Loucy (cell line): Measurements from ENCODE around the gene HK1.

ENCODE experiments used
- H2AFZ ChIP-seq: fragments of 200-600 bp; sonication (generic); 2 replicates; pipeline ENCODE4 v1.6.0; 2016; ENCODE audit warnings: antibody characterized with exemption, mild to moderate bottlenecking, low read length, moderate library complexity
- H3F3A ChIP-seq: fragments of 200-600 bp; 2 replicates; pipeline ENCODE4 v1.6.0; 2016; ENCODE audit warnings: antibody characterized with exemption, low read depth, mild to moderate bottlenecking
- H3K27me3 ChIP-seq: fragments of 200-600 bp; sonication (generic); 2 replicates; pipeline ENCODE4 v1.6.1; 2014; ENCODE audit warnings: low read length, mild to moderate bottlenecking; ENCODE audit not compliant: insufficient read depth, poor library complexity, severe bottlenecking
- H3K36me3 ChIP-seq: fragments of 200-600 bp; sonication (generic); 2 replicates; pipeline ENCODE4 v1.6.1; 2016; ENCODE audit warnings: low read length; ENCODE audit not compliant: insufficient read depth
- H3K4me1 ChIP-seq: fragments of 200-600 bp; sonication (generic); 2 replicates; pipeline ENCODE4 v1.5.1; 2014; ENCODE audit warnings: low read length, mild to moderate bottlenecking; ENCODE audit not compliant: insufficient read depth, poor library complexity, severe bottlenecking
- H3K4me2 ChIP-seq: fragments of 200-600 bp; sonication (generic); 2 replicates; pipeline ENCODE4 v1.6.0; 2014; ENCODE audit warnings: antibody characterized with exemption, low read length, low read depth, mild to moderate bottlenecking; ENCODE audit not compliant: poor library complexity, severe bottlenecking
- H3K4me3 ChIP-seq: fragments of 200-600 bp; sonication (generic); 2 replicates; pipeline ENCODE4 v1.5.1; 2014; ENCODE audit warnings: low read length, mild to moderate bottlenecking, mixed read lengths; ENCODE audit not compliant: poor library complexity, severe bottlenecking
- H3K79me2 ChIP-seq: fragments of 200-600 bp; sonication (generic); 2 replicates; pipeline ENCODE4 v1.6.1; 2014; ENCODE audit warnings: low read length; ENCODE audit not compliant: insufficient read depth
- H3K9ac ChIP-seq: fragments of 200-600 bp; sonication (generic); 2 replicates; pipeline ENCODE4 v1.6.0; 2014; ENCODE audit warnings: mild to moderate bottlenecking, low read depth, low read length, moderate library complexity; ENCODE audit not compliant: poor library complexity, severe bottlenecking
- H3K9me2 ChIP-seq: fragments of 200-600 bp; sonication (generic); replicated peaks from 2 replicates; pipeline ENCODE4 v1.6.1; 2016; ENCODE audit warnings: low read depth, low read length, mixed read lengths
- H3K9me3 ChIP-seq: fragments of 200-600 bp; sonication (generic); 2 replicates; pipeline ENCODE4 v1.6.1; 2014; ENCODE audit warnings: mild to moderate bottlenecking, antibody characterized with exemption, low read length, low read depth; ENCODE audit not compliant: insufficient read depth
- H4K20me1 ChIP-seq: fragments of 200-600 bp; sonication (generic); 2 replicates; pipeline ENCODE4 v1.6.0; 2014; ENCODE audit warnings: antibody characterized with exemption, low read length, mild to moderate bottlenecking; ENCODE audit not compliant: insufficient read depth, poor library complexity, severe bottlenecking
- CTCF ChIP-seq: fragments of 200-600 bp; sonication (generic); conservative IDR thresholded peaks from 2 replicates; pipeline ENCODE4 v1.5.1; 2014; ENCODE audit warnings: mild to moderate bottlenecking, antibody characterized with exemption, low read length
- EZH2phosphoT487 ChIP-seq: fragments of 200-600 bp; IDR thresholded peaks from 2 replicates; pipeline ENCODE4 v1.6.1; 2018; ENCODE audit warnings: antibody characterized with exemption, mild to moderate bottlenecking, moderate library complexity, borderline replicate concordance

HK1 gene

GRCh38 chr10:69316313-69317059 is 38.2 kb downstream of the HK1 start:
- no peak for TF ChIP-seq CTCF
- no peak for TF ChIP-seq EZH2phosphoT487
- H2AFZ ChIP-seq, result 0 out of 2 replicates have a peak overlapping the region, but pooled peaks have one; percentile 3
- no peak overlapping the region for H3K9ac ChIP-seq
- no peaks in the 10 kb centered on the region for H3F3A ChIP-seq
- H3K9me2 ChIP-seq, result no peaks in the 10 kb centered on the region
- no peak overlapping the region for H3K4me3 ChIP-seq
- peaks cover 31% of the 10 kb centered on the region for H3K4me1 ChIP-seq
- H4K20me1 ChIP-seq, result peaks cover 25% of the 10 kb centered on the region
- H3K79me2 ChIP-seq, result peaks cover 28% of the 10 kb centered on the region
- H3K36me3 ChIP-seq, result no peaks in the 10 kb centered on the region
- H3K9me3 ChIP-seq, result no peaks in the 10 kb centered on the region
- peak overlapping the region; percentile 91 for H3K4me2 ChIP-seq
- H3K27me3 ChIP-seq, result no peaks in the 10 kb centered on the region

- H2AFZ ChIP-seq, result 0 out of 2 replicates have a peak overlapping the region, but pooled peaks have one; percentile 3
- peaks cover 31% of the 10 kb centered on the region for H4K20me1 ChIP-seq
- H3K36me3 ChIP-seq, result no peaks in the 10 kb centered on the region
- peaks cover 36% of the 10 kb centered on the region for H3K4me1 ChIP-seq
- no peaks in the 10 kb centered on the region for H3F3A ChIP-seq
- no peak for TF ChIP-seq CTCF
- no peak for TF ChIP-seq EZH2phosphoT487
- H3K9me3 ChIP-seq, result no peaks in the 10 kb centered on the region
- peak overlapping the region; percentile 84 for H3K9ac ChIP-seq
- H3K4me2 ChIP-seq, result peak overlapping the region; percentile 91
- H3K27me3 ChIP-seq, result no peaks in the 10 kb centered on the region
- H3K79me2 ChIP-seq, result peaks cover 35% of the 10 kb centered on the region
- peak overlapping the region; percentile 93 for H3K4me3 ChIP-seq
- no peaks in the 10 kb centered on the region for H3K9me2 ChIP-seq
These were observed 38.9 kb downstream of the HK1 start for GRCh38 chr10:69317175-69317604.

- H3K4me2 ChIP-seq, result peak overlapping the region; percentile 91
- H3K4me1 ChIP-seq, result peaks cover 36% of the 10 kb centered on the region
- H3K9ac ChIP-seq, result peak overlapping the region; percentile 84
- no peaks in the 10 kb centered on the region for H3K9me2 ChIP-seq
- no peaks in the 10 kb centered on the region for H3K27me3 ChIP-seq
- H3K4me3 ChIP-seq, result peak overlapping the region; percentile 93
- no peaks in the 10 kb centered on the region for H3F3A ChIP-seq
- H4K20me1 ChIP-seq, result peaks cover 34% of the 10 kb centered on the region
- H3K79me2 ChIP-seq, result peaks cover 40% of the 10 kb centered on the region
- no peaks in the 10 kb centered on the region for H3K36me3 ChIP-seq
- no peaks in the 10 kb centered on the region for H3K9me3 ChIP-seq
- no peak for TF ChIP-seq CTCF
- no peak for TF ChIP-seq EZH2phosphoT487
- H2AFZ ChIP-seq, result peak overlapping the region; percentile 92; the same call in 1 of the 2 replicates
These were observed 39.4 kb downstream of the HK1 start for GRCh38 chr10:69317626-69318105.
